Jurkat, Clone E6-1 (cell line): ENCODE data around the gene ACYP1. TPM values are rescaled to one million over a fixed set of nuclear protein-coding genes. Genes with fewer than 3 reads are reported as not detected.
A peak's percentile ranks its signal among the peaks of the same experiment; 100 is the strongest.

Experiments
- DNase-seq: peaks from one replicate; pipeline ENCODE4 v3.0.0-alpha.2; 2011; ENCODE audit warnings: low read depth, low spot score
- H3K4me3 ChIP-seq: 2 replicates; pipeline ENCODE4 v1.5.1; 2011; ENCODE audit warnings: mild to moderate bottlenecking, low read length, control low read depth, moderate library complexity
- polyA plus RNA-seq: library from polyadenylated mRNA; unstranded; fragments of >200 nt; gene quantifications from one replicate; pipeline ENCODE4 v1.2.1, GENCODE V29; 2012; ENCODE audit warnings: missing spikeins; ENCODE audit not compliant: insufficient read length, insufficient read depth

The ACYP1 gene
- polyA plus RNA-seq, result 75.5 TPM

DNA sequence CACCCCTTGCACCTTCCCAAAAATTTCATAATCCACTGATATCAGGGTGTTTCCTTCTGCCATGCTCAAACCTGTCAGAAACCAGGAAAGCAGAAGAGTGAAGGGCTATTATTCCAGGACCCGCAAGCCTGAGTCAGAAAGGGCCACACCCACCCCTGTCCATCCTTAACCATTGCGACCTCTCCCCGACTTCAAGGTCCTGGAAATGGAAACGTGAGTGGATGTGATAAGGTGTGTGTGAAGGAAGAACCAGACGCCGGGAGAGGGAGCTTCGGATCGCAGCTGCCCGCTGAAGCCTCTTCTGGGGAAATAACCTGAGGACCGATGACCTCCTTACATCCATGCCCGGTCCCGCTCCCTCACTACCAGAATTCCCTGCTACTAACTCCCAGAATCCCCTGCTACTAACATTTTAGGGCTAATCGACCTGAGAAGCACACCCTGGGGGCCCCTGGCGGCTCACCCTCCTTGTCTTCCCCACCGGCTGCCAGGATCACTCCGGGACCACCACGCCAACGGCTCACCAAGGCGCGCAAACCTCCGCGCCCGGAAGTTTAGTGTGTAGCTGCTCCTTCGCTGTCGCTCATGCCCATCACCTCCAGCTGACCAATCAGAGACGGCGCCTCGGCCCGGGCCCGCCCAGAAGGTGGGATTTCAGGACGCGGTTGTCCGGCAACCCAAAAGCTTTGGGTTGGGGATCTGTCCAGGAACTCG is at the start of gene ACYP1:
Gene ACYP1, minus strand, starts transcription at position 534 of the 714 bp plus-strand sequence. Its CDS starts 471 bp downstream, at position 63.
- peak; percentile 86 for DNase-seq
- H3K4me3 ChIP-seq, result peak within 1 kb of the TSS; percentile 93

DNA sequence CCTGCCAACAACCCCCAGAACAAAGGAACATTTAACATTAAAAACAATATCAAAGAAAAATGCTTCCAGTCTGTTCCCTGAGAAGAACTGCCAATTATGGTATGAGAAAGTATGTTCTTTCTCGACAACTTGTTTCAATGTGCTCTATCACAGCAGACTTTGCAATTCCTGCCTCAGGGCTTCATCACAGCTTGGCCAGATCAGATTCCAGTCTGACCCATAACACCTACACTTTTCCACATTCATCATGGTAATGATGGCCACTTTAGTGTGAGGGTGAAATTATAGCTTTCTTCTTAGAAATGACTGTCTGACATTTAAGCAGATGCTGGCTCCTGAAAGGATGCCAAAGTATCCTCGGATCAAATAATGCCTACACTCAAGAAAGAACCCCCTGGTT is 46.1 kb upstream of the ACYP1 start:
- no peak overlapping the region for H3K4me3 ChIP-seq
- no peak for DNase-seq

DNA sequence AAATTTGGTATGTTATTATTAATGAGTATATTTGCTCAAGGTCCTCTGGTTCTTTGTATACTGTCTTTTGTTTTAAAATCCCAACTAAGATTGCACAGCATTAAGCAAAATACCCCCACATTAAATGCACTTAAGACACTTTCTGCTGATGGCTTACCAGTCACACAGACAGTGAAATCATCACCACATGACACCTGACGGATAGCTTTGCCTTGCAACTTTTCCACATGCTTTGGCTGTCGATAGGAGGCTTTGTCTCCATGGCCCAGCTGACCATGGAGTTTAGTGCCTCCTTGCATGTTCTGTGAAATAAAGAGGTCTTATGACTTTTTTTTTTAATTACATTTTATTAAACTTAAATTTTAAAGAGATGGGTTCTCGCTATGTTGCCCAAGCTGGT is 43.4 kb upstream of the ACYP1 start:
- DNase-seq, result no peak
- H3K4me3 ChIP-seq, result no peak overlapping the region

DNA sequence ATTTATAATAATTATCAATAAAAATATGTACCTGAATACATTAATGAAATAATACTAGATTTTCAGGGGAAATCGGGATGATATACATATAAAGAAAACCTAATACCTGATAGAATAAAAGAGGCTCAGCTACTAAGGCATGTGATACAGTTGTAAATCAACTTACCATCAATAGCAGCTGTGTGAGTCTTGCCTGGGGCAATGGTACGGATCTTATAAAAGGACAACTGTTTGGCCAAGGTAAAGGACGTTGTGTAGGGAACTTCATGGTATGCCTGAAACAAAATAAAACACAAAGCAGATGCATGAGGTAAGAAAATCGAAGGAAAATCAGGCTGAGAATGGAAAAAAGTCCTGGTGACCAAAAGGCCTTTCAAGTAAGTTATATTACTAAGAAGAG is 37.7 kb upstream of the ACYP1 start:
- no peak for DNase-seq
- no peak overlapping the region for H3K4me3 ChIP-seq

DNA sequence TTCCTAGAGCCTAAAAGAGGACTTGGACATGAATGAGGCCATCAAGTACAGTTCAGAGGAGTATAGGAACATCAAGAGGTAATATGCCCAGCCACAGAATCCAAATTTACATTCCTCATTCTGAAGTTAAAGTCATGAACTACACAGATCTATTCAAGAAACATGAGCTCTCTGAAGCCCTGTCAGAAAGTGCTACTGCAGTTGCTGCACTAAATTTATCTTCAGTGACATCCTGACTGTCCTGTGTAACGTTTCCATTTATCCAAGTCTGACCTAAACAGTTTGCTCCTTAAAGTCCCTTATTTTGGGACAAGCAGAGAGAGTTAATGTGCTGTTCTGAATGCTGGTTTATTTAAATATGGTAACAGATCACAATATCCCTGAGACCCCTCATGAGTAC is 34.9 kb upstream of the ACYP1 start:
- no peak for DNase-seq
- no peak overlapping the region for H3K4me3 ChIP-seq

- no peak for DNase-seq
- H3K4me3 ChIP-seq, result no peak overlapping the region
These were observed 34.4 kb upstream of the ACYP1 start for GRCh38 chr14:75098212-75098611.

- no peak overlapping the region for H3K4me3 ChIP-seq
- no peak for DNase-seq
These were observed 33.1 kb upstream of the ACYP1 start for GRCh38 chr14:75096959-75097358.

- DNase-seq, result no peak
- no peak overlapping the region for H3K4me3 ChIP-seq
These were observed 31.9 kb upstream of the ACYP1 start for GRCh38 chr14:75095690-75096089.

DNA sequence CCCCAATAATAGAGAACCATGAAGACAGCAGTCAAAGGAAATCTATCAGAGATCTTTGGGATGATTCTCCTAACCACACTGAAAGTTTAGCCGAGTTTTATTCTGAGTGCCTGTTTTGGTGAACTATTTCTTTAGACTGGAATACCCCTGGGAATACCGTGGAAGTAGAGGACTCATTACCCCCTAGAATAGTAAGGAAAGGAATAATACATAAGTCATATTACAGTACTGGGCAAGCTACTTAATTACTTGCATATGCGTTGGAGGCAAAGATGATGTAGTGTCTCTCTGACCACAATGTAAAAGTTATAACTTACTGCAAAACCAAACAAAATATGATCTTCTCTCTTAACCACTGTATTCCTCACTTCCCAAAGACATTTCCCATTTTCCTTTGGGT is 31.1 kb upstream of the ACYP1 start:
- DNase-seq, result no peak
- H3K4me3 ChIP-seq, result no peak overlapping the region

- no peak for DNase-seq
These were observed 28.9 kb upstream of the ACYP1 start for GRCh38 chr14:75092698-75093097.

GRCh38 chr14:75091251-75091650 is 27.4 kb upstream of the ACYP1 start:
- no peak for DNase-seq
- H3K4me3 ChIP-seq, result no peak overlapping the region

More at GRCh38 chr14:75092698-75093097, 28.9 kb upstream of the ACYP1 start:
- no peak overlapping the region for H3K4me3 ChIP-seq

- no peak for DNase-seq
- no peak overlapping the region for H3K4me3 ChIP-seq
These were observed 26.5 kb upstream of the ACYP1 start for GRCh38 chr14:75090353-75090752.

DNA sequence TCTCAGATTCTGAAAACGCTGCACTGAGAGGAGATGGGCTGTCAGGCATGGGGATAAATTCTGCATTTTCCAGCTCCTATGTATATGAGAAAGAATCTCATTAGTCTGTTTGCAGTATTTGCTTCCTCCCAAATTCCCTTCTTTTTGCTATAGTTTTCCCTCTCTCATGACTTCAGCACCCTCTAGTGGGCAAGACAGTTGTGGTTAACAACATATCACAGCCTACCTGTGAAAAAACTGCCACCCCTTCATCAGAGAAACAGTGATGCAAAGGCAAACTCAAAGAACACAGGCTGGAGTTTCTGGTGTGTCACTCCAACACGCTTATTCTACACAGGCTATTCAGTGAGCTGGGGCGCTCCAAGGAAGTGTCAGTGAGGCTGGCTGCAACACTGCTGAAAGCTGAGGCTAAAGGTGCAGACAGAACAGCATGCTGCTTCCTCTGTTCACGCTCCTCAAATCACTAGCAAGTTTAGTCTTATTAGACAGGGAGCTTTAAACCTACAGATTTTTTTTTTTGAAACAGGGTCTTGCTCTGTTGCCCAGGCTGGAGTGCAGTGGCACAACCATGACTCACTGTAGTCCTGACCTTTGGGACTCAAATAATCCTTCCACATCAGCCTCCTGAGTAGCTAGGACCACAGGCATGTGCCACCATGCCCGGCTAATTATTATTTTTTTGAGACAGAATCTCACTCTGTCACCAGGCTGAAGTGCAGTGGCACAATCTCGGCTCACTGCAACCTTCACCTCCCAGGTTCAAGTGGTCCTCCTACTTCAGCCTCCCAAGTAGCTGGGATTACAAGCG is 24.9 kb upstream of the ACYP1 start:
- DNase-seq, result peak; percentile 35
- no peak overlapping the region for H3K4me3 ChIP-seq

- H3K4me3 ChIP-seq, result no peak overlapping the region
- DNase-seq, result no peak
These were observed 24.3 kb upstream of the ACYP1 start for GRCh38 chr14:75088153-75088552.

DNA sequence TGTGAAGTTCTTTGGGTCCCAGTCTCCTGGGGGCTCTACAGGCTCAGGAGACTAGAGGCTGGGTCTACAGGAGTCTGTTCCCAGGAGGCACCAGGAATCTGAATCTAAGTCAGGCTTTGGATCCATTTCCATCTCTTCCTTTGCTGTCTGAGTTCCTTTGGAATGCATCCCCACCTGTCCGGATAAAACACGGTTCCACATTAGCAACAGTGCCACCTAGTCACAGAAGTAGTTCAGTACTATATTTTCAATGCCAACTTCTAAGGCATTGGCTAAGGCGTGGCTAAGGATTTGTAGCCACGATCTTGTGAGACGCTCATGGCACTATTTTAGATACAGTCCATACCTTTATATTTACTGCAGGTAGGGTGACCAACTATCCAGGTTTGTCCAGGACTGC is 20.7 kb upstream of the ACYP1 start:
- no peak overlapping the region for H3K4me3 ChIP-seq
- DNase-seq, result no peak

GRCh38 chr14:75083271-75083670 is 19.4 kb upstream of the ACYP1 start:
- DNase-seq, result no peak
- H3K4me3 ChIP-seq, result no peak overlapping the region

DNA sequence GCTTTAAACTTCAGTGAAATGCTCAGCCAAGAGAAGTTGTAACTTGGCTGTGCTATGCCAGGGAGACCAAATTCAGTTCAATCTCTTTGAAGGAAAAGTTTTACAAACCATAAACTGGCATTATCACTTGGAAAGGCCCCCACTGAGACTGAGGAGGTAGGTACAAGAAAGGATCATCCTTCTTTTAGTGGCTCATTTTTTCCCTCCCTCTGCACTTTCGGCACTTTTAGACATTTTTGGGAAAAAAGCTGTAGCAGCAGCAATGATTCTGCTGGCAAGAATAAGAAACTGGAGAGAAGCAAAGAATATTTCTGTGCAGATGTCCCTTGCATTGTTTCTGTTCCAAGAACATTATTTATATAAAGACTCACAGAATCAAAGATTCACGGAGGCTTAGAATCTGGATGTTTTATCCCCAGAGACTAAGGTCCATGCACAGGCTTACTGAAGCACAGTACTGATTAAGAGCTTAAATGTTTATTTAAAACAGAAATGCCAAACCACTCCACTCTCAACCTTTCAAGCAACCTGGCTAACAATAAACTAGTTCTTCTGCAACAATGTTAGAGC is 17.9 kb upstream of the ACYP1 start:
- H3K4me3 ChIP-seq, result no peak overlapping the region
- no peak for DNase-seq

GRCh38 chr14:75079521-75079920 is 15.7 kb upstream of the ACYP1 start:
- H3K4me3 ChIP-seq, result no peak overlapping the region
- DNase-seq, result no peak

- DNase-seq, result no peak
- no peak overlapping the region for H3K4me3 ChIP-seq
These were observed 14.0 kb upstream of the ACYP1 start for GRCh38 chr14:75077794-75078193.

DNA sequence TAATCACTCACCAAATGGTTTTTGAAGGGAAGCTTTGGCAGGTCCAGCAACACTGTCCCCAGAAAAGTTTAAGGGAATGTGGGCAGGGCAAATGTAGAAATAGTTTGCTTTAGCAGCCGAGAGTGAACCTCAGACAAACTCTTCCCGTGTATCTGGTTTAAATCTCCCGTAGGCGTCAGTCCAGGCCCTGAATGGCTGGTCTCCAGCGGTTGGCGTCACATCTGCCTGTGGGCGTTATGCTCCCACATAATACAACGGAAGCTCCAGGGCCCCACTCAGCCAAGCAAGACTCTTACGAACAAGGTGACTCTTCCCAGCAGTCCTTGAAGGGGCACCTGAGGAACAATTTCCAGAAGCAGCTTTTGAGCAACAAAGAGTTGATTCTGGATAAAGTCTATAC is 6.6 kb upstream of the ACYP1 start:
- no peak for DNase-seq
- H3K4me3 ChIP-seq, result no peak overlapping the region
